HEK293T (cell line): ENCODE measurements around the gene FBXL7.

Experiments
- CTCF ChIA-PET: fragments of 350-600 bp; formaldehyde crosslinking; extraction: SDS; loops from one replicate; lab custom pipeline; 2021; ENCODE audit warnings: antibody characterized with exemption, inconsistent platforms; lab: Yijun Ruan, JAX
- POLR2A ChIA-PET: fragments of 350-600 bp; formaldehyde crosslinking; extraction: SDS; loops from one replicate; lab custom pipeline; 2020; ENCODE audit warnings: antibody characterized with exemption, inconsistent platforms; lab: Yijun Ruan, JAX
- DNase-seq: peaks from one replicate; pipeline ENCODE4 v3.0.0; 2012; ENCODE audit warnings: mixed read lengths; ENCODE audit errors: extremely low spot score
- ARNT ChIP-seq: fragments of 450-650 bp; IDR thresholded peaks from 2 replicates; pipeline ENCODE4 v1.6.1; 2017; ENCODE audit warnings: mild to moderate bottlenecking
- BHLHE40 ChIP-seq: fragments of 450-650 bp; IDR thresholded peaks from 2 replicates; pipeline ENCODE4 v1.6.1; 2016; ENCODE audit warnings: mild to moderate bottlenecking, moderate library complexity, borderline replicate concordance
- CTBP1 ChIP-seq: fragments of 450-650 bp; IDR thresholded peaks from 2 replicates; pipeline ENCODE4 v1.6.1; 2016; ENCODE audit warnings: borderline replicate concordance
- ELF4 ChIP-seq: fragments of 450-650 bp; IDR thresholded peaks from 2 replicates; pipeline ENCODE4 v1.6.1; 2017; ENCODE audit warnings: antibody characterized with exemption
- FOXA1 ChIP-seq: fragments of 450-650 bp; IDR thresholded peaks from 2 replicates; pipeline ENCODE4 v1.6.1; 2016; ENCODE audit warnings: mild to moderate bottlenecking
- FOXK2 ChIP-seq: fragments of 450-650 bp; IDR thresholded peaks from 2 replicates; pipeline ENCODE4 v1.6.1; 2016; ENCODE audit warnings: mild to moderate bottlenecking
- FOXM1 ChIP-seq: fragments of 450-650 bp; IDR thresholded peaks from 2 replicates; pipeline ENCODE4 v1.6.1; 2017; ENCODE audit warnings: mild to moderate bottlenecking, borderline replicate concordance
- HDGF ChIP-seq: fragments of 450-650 bp; IDR thresholded peaks from 2 replicates; pipeline ENCODE4 v1.6.1; 2017; ENCODE audit warnings: antibody characterized with exemption, borderline replicate concordance
- L3MBTL2 ChIP-seq: fragments of 450-650 bp; conservative IDR thresholded peaks from 2 replicates; pipeline ENCODE4 v1.6.1; 2016; ENCODE audit warnings: mild to moderate bottlenecking
- LEF1 ChIP-seq: fragments of 450-650 bp; IDR thresholded peaks from 2 replicates; pipeline ENCODE4 v1.6.1; 2017; ENCODE audit warnings: mild to moderate bottlenecking, borderline replicate concordance
- NFRKB ChIP-seq: fragments of 450-650 bp; IDR thresholded peaks from 2 replicates; pipeline ENCODE4 v1.6.1; 2016; ENCODE audit warnings: mild to moderate bottlenecking, moderate library complexity
- SP1 ChIP-seq: fragments of 450-650 bp; IDR thresholded peaks from 2 replicates; pipeline ENCODE4 v1.6.1; 2017
- SUZ12 ChIP-seq: fragments of 450-650 bp; IDR thresholded peaks from 2 replicates; pipeline ENCODE4 v1.6.1; 2016; ENCODE audit warnings: mild to moderate bottlenecking
- TARDBP ChIP-seq: fragments of 450-650 bp; IDR thresholded peaks from 2 replicates; pipeline ENCODE4 v1.6.1; 2016
- ZNF384 ChIP-seq: fragments of 450-650 bp; IDR thresholded peaks from 2 replicates; pipeline ENCODE4 v1.6.1; 2016
- TF ChIP-seq, protein P1 (sequence below): fragments of 450-650 bp; IDR thresholded peaks from 2 replicates; pipeline ENCODE4 v1.6.1; 2016

Gene FBXL7

DNA sequence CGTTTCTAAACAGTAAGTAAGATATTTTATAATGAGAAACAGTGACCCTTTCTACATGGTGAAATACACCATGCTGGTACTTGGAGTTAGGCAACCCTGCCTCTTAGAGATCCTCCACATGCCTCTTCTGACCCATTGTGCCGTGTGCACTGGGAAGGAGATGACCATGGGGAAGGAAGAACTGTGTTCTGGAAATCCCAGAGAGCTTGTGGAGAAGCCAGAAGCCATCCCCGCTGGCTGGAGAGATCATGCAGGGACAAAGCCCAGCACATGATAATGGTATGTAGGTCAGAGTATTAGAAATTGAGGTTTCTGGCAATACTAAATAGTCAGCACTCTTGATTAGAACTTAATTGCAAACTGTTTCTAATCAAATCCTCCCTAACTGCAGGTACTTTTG is 307.3 kb downstream of the FBXL7 start:
- ChIA-PET CTCF (interaction anchor here (1.0 kb wide), 1 partner anchor 17 kb away, joined by 3 read pairs; no protein-coding TSS in a partner anchor), POLR2A (no interaction called here)
- DNase-seq = no peak
- TF ChIP-seq FOXK2 (no peak), BHLHE40 (no peak), HDGF (no peak), L3MBTL2 (no peak), FOXA1 (no peak), ZNF384 (no peak), NFRKB (no peak), FOXM1 (no peak)

- DNase-seq = no peak
- ChIA-PET CTCF (interaction anchor here (1.0 kb wide), 1 partner anchor 17 kb away, joined by 3 read pairs; no protein-coding TSS in a partner anchor), POLR2A (no interaction called here)
- TF ChIP-seq FOXK2 (no peak), FOXA1 (no peak), BHLHE40 (no peak), FOXM1 (no peak), SP1 (no peak), TARDBP (no peak), ZNF384 (no peak), ELF4 (no peak)
- TF ChIP-seq, protein P1, sequence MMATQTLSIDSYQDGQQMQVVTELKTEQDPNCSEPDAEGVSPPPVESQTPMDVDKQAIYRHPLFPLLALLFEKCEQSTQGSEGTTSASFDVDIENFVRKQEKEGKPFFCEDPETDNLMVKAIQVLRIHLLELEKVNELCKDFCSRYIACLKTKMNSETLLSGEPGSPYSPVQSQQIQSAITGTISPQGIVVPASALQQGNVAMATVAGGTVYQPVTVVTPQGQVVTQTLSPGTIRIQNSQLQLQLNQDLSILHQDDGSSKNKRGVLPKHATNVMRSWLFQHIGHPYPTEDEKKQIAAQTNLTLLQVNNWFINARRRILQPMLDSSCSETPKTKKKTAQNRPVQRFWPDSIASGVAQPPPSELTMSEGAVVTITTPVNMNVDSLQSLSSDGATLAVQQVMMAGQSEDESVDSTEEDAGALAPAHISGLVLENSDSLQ = no peak
These were observed 307.9 kb downstream of the FBXL7 start for GRCh38 chr5:15807871-15808270.

DNA sequence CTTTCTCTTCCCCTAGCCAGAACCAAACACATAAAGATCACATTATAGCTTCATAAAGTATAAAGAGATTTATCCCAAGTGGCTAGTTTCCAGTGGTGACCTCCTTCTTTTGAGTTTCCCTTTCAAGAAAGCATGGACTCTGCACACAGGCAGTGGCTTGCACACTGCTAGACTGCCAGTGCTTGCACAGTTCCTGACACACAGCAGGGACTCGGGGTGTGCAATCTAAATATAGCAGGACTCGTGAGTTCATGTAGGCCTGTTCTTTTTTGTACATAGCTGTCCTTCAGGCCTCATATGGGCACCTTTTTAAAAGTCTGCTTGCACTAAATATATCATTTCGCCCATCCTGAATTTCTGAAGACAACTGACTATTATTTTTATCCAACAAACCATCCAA is 308.6 kb downstream of the FBXL7 start:
- POLR2A ChIA-PET = no interaction called here
- TF ChIP-seq LEF1 (no peak), NFRKB (no peak), HDGF (no peak), ARNT (no peak), FOXK2 (no peak), SUZ12 (no peak), ELF4 (no peak), CTBP1 (no peak), BHLHE40 (no peak), SP1 (no peak), ZNF384 (no peak), TARDBP (no peak), FOXA1 (no peak), L3MBTL2 (no peak), FOXM1 (no peak)
- TF ChIP-seq, protein P1 = no peak
- CTCF ChIA-PET = no interaction called here
- no peak for DNase-seq

DNA sequence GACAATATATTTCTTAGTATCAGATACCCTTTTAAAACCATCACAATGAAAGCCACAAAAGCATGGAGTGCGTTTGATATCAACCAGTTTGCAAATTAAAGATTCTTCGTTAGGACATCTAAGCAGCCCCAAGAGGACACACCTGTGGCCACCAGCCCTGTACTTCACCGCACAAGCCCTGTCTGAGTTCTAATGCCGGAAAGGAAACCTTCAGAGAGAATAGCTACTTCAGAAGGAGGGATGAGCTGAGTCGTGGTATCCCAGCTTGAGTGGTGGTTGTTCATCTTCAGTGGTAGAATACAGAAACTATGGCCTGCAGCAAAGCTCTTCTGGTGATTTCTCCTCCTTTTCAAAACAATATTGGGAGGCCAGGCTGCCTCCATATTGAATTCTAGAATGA is 319.6 kb downstream of the FBXL7 start:
- ChIA-PET POLR2A (no interaction called here), CTCF (no interaction called here)

DNA sequence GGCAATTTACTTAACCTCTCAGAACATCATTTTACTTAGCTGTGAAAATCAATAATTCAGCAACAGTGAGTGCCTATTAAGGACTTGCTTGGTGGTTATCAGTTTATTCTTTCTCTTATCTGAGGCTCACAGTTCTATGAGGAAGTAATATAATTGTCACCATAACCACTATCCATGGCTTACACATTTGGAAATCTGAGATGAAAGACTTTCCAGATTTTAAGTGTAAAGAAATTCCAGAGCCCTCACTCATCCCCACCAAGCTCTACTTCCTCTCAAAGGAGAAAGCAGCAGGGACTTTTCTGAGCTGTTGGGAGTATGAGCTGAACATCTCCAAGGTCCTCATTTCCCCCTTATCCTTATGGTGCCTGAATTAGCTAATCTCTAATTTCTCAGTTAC is 321.5 kb downstream of the FBXL7 start:
- TF ChIP-seq SP1 = no peak
- TF ChIP-seq, protein P1 = no peak
- no peak for TF ChIP-seq L3MBTL2
- no peak for TF ChIP-seq ELF4
- no peak for TF ChIP-seq NFRKB
- TF ChIP-seq FOXM1 = no peak
- no peak for TF ChIP-seq CTBP1
- no peak for TF ChIP-seq ZNF384
- no peak for TF ChIP-seq ARNT
- TF ChIP-seq FOXK2 = no peak
- TF ChIP-seq LEF1 = no peak
- TF ChIP-seq FOXA1 = no peak
- TF ChIP-seq BHLHE40 = no peak
- no peak for TF ChIP-seq HDGF
- TF ChIP-seq TARDBP = no peak
- no peak for TF ChIP-seq SUZ12
- POLR2A ChIA-PET = no interaction called here
- CTCF ChIA-PET = no interaction called here
- no peak for DNase-seq

More for the DNA sequence above, 319.6 kb downstream of the FBXL7 start:
- TF ChIP-seq FOXK2 = no peak
- no peak for TF ChIP-seq SP1
- TF ChIP-seq L3MBTL2 = no peak
- TF ChIP-seq HDGF = no peak
- no peak for TF ChIP-seq NFRKB
- TF ChIP-seq FOXM1 = no peak
- no peak for TF ChIP-seq BHLHE40
- TF ChIP-seq FOXA1 = no peak
- TF ChIP-seq TARDBP = no peak
- no peak for TF ChIP-seq ELF4
- no peak for TF ChIP-seq CTBP1
- TF ChIP-seq ARNT = no peak
- TF ChIP-seq, protein P1 = no peak
- no peak for TF ChIP-seq SUZ12
- no peak for TF ChIP-seq LEF1
- TF ChIP-seq ZNF384 = no peak
- no peak for DNase-seq

DNA sequence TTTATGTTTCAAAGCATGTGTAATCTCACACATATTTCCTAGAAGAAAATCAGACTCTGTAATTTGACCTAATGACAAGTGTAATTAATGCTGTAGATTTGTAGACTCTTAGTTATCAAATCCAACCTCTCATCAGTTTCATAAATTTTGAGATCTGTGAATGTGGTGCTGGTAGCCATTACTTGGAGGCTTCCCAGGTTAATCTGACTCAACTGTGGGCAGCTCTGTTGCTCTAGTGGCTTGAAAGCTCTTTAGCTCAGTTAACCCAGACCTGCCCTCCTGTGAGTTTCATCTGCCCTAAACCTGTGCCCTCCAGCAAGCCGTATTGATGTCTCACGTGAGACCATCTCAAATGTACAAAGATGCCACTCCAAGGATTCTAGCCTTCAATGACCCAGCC is 323.4 kb downstream of the FBXL7 start:
- POLR2A ChIA-PET = no interaction called here
- CTCF ChIA-PET = interaction anchor here (0.7 kb wide), 1 partner anchor 66 kb away, joined by 3 read pairs; no protein-coding TSS in a partner anchor
- no peak for TF ChIP-seq SUZ12
- no peak for TF ChIP-seq FOXK2
- no peak for TF ChIP-seq ELF4
- TF ChIP-seq TARDBP = no peak
- TF ChIP-seq L3MBTL2 = no peak
- TF ChIP-seq ZNF384 = no peak
- no peak for TF ChIP-seq HDGF
- TF ChIP-seq, protein P1 = no peak
- no peak for TF ChIP-seq SP1
- DNase-seq = no peak
